Measurements from ENCODE around the gene NMNAT3. TPM values are rescaled to one million over a fixed set of nuclear protein-coding genes. Genes with fewer than 3 reads are reported as not detected.

The NMNAT3 gene
- total RNA-seq, 2 donors from 2014 or later = 1.2 to 1.6 TPM

- peaks cover 35% of the 10 kb centered on the region for H3K27me3 Mint-ChIP-seq (ENCODE audit: insufficient read depth)
- WGBS, 2 experiments (ENCODE audit: insufficient coverage in 1 of 2, insufficient read length in 1 of 2) = 80 to 90% methylated on average over 2 to 5 of the region's 5 CpGs
- Histone ChIP-seq H3K9ac (ENCODE audit: extremely low read depth, low read length, poor library complexity, severe bottlenecking) (no peak overlapping the region), H3K27ac (ENCODE audit: low read depth, low read length) (no peak overlapping the region), H3K27me3 (ENCODE audit: control insufficient read depth, insufficient read depth, low read length, poor library complexity, severe bottlenecking) (peaks cover 40% of the 10 kb centered on the region), H3K4me3 (ENCODE audit: low read length) (no peak overlapping the region), H3K36me3 (ENCODE audit: control insufficient read depth, insufficient read depth, low read length) (no peaks in the 10 kb centered on the region), H3K4me1 (ENCODE audit: control insufficient read depth, insufficient read depth, low read length) (no peaks in the 10 kb centered on the region), H3K9me3 (ENCODE audit: control insufficient read depth, low read length) (no peaks in the 10 kb centered on the region)
- DNase-seq = no peak
- H3K4me3 Mint-ChIP-seq = no peak overlapping the region
- no peaks in the 10 kb centered on the region for H3K36me3 Mint-ChIP-seq (ENCODE audit: low read depth)
- H3K4me1 Mint-ChIP-seq = peaks cover 5% of the 10 kb centered on the region
- H3K27ac Mint-ChIP-seq = no peak overlapping the region
- TF ChIP-seq, protein P1, sequence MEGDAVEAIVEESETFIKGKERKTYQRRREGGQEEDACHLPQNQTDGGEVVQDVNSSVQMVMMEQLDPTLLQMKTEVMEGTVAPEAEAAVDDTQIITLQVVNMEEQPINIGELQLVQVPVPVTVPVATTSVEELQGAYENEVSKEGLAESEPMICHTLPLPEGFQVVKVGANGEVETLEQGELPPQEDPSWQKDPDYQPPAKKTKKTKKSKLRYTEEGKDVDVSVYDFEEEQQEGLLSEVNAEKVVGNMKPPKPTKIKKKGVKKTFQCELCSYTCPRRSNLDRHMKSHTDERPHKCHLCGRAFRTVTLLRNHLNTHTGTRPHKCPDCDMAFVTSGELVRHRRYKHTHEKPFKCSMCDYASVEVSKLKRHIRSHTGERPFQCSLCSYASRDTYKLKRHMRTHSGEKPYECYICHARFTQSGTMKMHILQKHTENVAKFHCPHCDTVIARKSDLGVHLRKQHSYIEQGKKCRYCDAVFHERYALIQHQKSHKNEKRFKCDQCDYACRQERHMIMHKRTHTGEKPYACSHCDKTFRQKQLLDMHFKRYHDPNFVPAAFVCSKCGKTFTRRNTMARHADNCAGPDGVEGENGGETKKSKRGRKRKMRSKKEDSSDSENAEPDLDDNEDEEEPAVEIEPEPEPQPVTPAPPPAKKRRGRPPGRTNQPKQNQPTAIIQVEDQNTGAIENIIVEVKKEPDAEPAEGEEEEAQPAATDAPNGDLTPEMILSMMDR (conservative IDR thresholded peaks at IDR 0.05) = no peak
- no peaks in the 10 kb centered on the region for H3K9me3 Mint-ChIP-seq
These were observed 1.5 kb upstream of the NMNAT3 start for GRCh38 chr3:139679220-139679775.

GRCh38 chr3:139676632-139677387 is 962 bp downstream of the NMNAT3 start:
- H3K4me1 Mint-ChIP-seq = peaks cover 5% of the 10 kb centered on the region
- Histone ChIP-seq H3K4me1 (ENCODE audit: control insufficient read depth, insufficient read depth, low read length) (no peaks in the 10 kb centered on the region), H3K9ac (ENCODE audit: extremely low read depth, low read length, poor library complexity, severe bottlenecking) (no peak overlapping the region), H3K4me3 (ENCODE audit: low read length) (peak overlapping the region; percentile 79), H3K27me3 (ENCODE audit: control insufficient read depth, insufficient read depth, low read length, poor library complexity, severe bottlenecking) (peaks cover 46% of the 10 kb centered on the region), H3K9me3 (ENCODE audit: control insufficient read depth, low read length) (no peaks in the 10 kb centered on the region), H3K27ac (ENCODE audit: low read depth, low read length) (no peak overlapping the region), H3K36me3 (ENCODE audit: control insufficient read depth, insufficient read depth, low read length) (no peaks in the 10 kb centered on the region)
- 66 to 76% methylated on average over 8 to 10 of the region's 10 CpGs for WGBS, 2 experiments (ENCODE audit: insufficient coverage in 1 of 2, insufficient read length in 1 of 2)
- no peaks in the 10 kb centered on the region for H3K9me3 Mint-ChIP-seq
- no peak for DNase-seq
- H3K36me3 Mint-ChIP-seq (ENCODE audit: low read depth) = no peaks in the 10 kb centered on the region
- peaks cover 44% of the 10 kb centered on the region for H3K27me3 Mint-ChIP-seq (ENCODE audit: insufficient read depth)
- H3K27ac Mint-ChIP-seq = no peak overlapping the region
- TF ChIP-seq, protein P1 (conservative IDR thresholded peaks at IDR 0.05) = no peak
- H3K4me3 Mint-ChIP-seq = peak overlapping the region; percentile 57

- TF ChIP-seq, protein P1 (conservative IDR thresholded peaks at IDR 0.05) = no peak
- no peaks in the 10 kb centered on the region for H3K9me3 Mint-ChIP-seq
These were observed 1.7 kb downstream of the NMNAT3 start for GRCh38 chr3:139676108-139676507.

More at GRCh38 chr3:139676108-139676507, 1.7 kb downstream of the NMNAT3 start:
- DNase-seq = no peak
- Histone ChIP-seq H3K27ac (ENCODE audit: low read depth, low read length) (no peak overlapping the region), H3K9ac (ENCODE audit: extremely low read depth, low read length, poor library complexity, severe bottlenecking) (no peak overlapping the region), H3K27me3 (ENCODE audit: control insufficient read depth, insufficient read depth, low read length, poor library complexity, severe bottlenecking) (peaks cover 46% of the 10 kb centered on the region), H3K9me3 (ENCODE audit: control insufficient read depth, low read length) (no peaks in the 10 kb centered on the region), H3K4me3 (ENCODE audit: low read length) (no peak overlapping the region), H3K36me3 (ENCODE audit: control insufficient read depth, insufficient read depth, low read length) (no peaks in the 10 kb centered on the region), H3K4me1 (ENCODE audit: control insufficient read depth, insufficient read depth, low read length) (no peaks in the 10 kb centered on the region)
- Mint-ChIP-seq H3K27me3 (ENCODE audit: insufficient read depth) (peaks cover 44% of the 10 kb centered on the region), H3K36me3 (ENCODE audit: low read depth) (no peaks in the 10 kb centered on the region), H3K27ac (no peak overlapping the region), H3K4me1 (peaks cover 5% of the 10 kb centered on the region), H3K4me3 (no peak overlapping the region)
- 77 to 100% methylated on average over 1 of the region's 1 CpG for WGBS, 2 experiments (ENCODE audit: insufficient coverage in 1 of 2, insufficient read length in 1 of 2)
